Panc1 (cell line): ENCODE results near the gene CELF1. TPM values are rescaled to one million over a fixed set of nuclear protein-coding genes. Genes with fewer than 3 reads are reported as not detected.

ENCODE experiments used
- ATAC-seq: fragments of 200-7000 bp; cut with Tn5 transposase; 2 replicates; pipeline ENCODE4 v1.9.1; 2020; ENCODE audit warnings: mild to moderate bottlenecking, moderate library complexity
- BruUV-seq: library from RNA; stranded (reverse); fragments of 400-500 nt; replicated peaks from 2 replicates; lab custom pipeline; 2021; lab: Mats Ljungman, UMichigan
- CTCF ChIA-PET: fragments of 300-600 bp; sonication (Branson Sonifier 250); formaldehyde crosslinking; loops from one replicate; lab custom pipeline; 2022; ENCODE audit warnings: antibody characterized with exemption; lab: Charles Lee
- POLR2A ChIA-PET: fragments of 300-600 bp; sonication (Branson Sonifier 250); formaldehyde crosslinking; loops from one replicate; lab custom pipeline; 2022; ENCODE audit warnings: antibody characterized with exemption; lab: Charles Lee
- DNase-seq: peaks from one replicate; pipeline ENCODE4 v3.0.0-alpha.2; 2010; ENCODE audit warnings: low read depth, low spot score
- H3K27ac ChIP-seq: 2 replicates; pipeline ENCODE4 v1.5.1; 2011; ENCODE audit warnings: mild to moderate bottlenecking, low read length, inconsistent platforms
- H3K27me3 ChIP-seq: fragments of 200-500 bp; sonication (Bioruptor generic); 2 replicates; pipeline ENCODE4 v1.6.0; 2014; ENCODE audit warnings: low read length, inconsistent platforms; ENCODE audit not compliant: control insufficient read depth, insufficient read depth
- H3K36me3 ChIP-seq: fragments of 200-500 bp; sonication (Bioruptor generic); 2 replicates; pipeline ENCODE4 v1.5.1; 2014; ENCODE audit warnings: inconsistent platforms, mild to moderate bottlenecking, low read length, moderate library complexity; ENCODE audit not compliant: control insufficient read depth, insufficient read depth
- H3K4me1 ChIP-seq: 2 replicates; pipeline ENCODE4 v1.5.1; 2011; ENCODE audit warnings: inconsistent platforms, mild to moderate bottlenecking, low read length, moderate library complexity; ENCODE audit not compliant: control insufficient read depth, insufficient read depth
- H3K4me3 ChIP-seq, 2 experiments: 2 replicates each; pipeline ENCODE4 v1.5.1; 2011 to 2012; ENCODE audit warnings: low read depth in 2 of 2, low read length in 2 of 2, mild to moderate bottlenecking in 2 of 2, inconsistent platforms in 1 of 2, moderate library complexity in 1 of 2
- H3K9me3 ChIP-seq: fragments of 200-500 bp; sonication (Bioruptor generic); 2 replicates; pipeline ENCODE4 v1.5.1; 2014; ENCODE audit warnings: low read depth, mild to moderate bottlenecking, inconsistent platforms, low read length, moderate library complexity; ENCODE audit not compliant: control insufficient read depth, insufficient read depth
- POLR2AphosphoS5 ChIP-seq: IDR thresholded peaks from 2 replicates; pipeline ENCODE4 v1.6.1; 2012; ENCODE audit warnings: mild to moderate bottlenecking, low read depth, low read length, moderate library complexity
- SIN3A ChIP-seq: IDR thresholded peaks from 2 replicates; pipeline ENCODE4 v1.6.1; 2012; ENCODE audit warnings: low read depth, mild to moderate bottlenecking, low read length, moderate library complexity, borderline replicate concordance; ENCODE audit not compliant: insufficient read depth
- TCF7L2 ChIP-seq: IDR thresholded peaks from 2 replicates; pipeline ENCODE4 v1.6.1; 2011; ENCODE audit warnings: mild to moderate bottlenecking, low read depth, low read length, inconsistent platforms
- in situ Hi-C: cut with HindIII; loops from 2 replicates; pipeline ENCODE4 v1.10.0; 2016; ENCODE audit warnings: low sequenced_read_pairs, low pct_unique_long_range_greater_than_20kb
- intact Hi-C: fragments of 100-400 bp; cut with micrococcal nuclease; formaldehyde crosslinking; loops from one replicate; pipeline ENCODE4 v1.10.0; 2022; ENCODE audit not compliant: unreplicated experiment
- total RNA-seq: library from RNA; stranded (reverse); gene quantifications from one replicate; pipeline ENCODE4 v1.2.1, GENCODE V29; 2021; ENCODE audit not compliant: unreplicated experiment
- TF ChIP-seq, protein P1 (sequence below), 2 experiments: IDR thresholded peaks; 2 replicates each; pipeline ENCODE4 v1.6.1; 2011 to 2012; ENCODE audit warnings: low read depth in 2 of 2, control low read depth in 1 of 2, low read length in 1 of 2, mild to moderate bottlenecking in 1 of 2, moderate library complexity in 1 of 2; ENCODE audit not compliant: insufficient read depth in 1 of 2
- TF ChIP-seq, protein P2 (sequence below): fragments of 450-650 bp; IDR thresholded peaks from 2 replicates; pipeline ENCODE4 v1.5.1; 2017; ENCODE audit warnings: mild to moderate bottlenecking

CELF1 gene
- total RNA-seq, 1 experiment from 2014 or later: 160 TPM

DNA sequence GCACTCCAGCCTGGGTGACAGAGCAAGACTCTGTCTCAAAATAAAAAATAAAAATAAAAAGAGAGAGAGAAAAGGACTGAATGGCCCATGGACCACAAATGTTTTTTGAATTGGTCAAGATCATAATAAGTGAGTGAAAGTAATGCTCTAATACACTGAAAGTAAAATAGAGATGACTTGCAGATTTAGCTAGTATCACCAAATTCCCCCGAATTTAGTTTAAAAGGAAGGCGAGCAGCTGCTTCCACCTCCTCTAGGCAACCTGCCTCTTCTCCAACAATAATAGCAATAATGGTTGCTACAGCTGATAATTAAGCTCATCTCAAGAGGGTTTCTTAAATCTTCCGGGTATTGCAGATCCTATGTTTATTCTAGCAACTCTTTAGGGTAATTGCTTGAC, 36.8 kb downstream of the CELF1 start:
- Histone ChIP-seq H3K27me3 (no peaks in the 10 kb centered on the region), H3K36me3 (no peaks in the 10 kb centered on the region), H3K27ac (no peak overlapping the region), H3K9me3 (no peaks in the 10 kb centered on the region), H3K4me1 (peaks cover 53% of the 10 kb centered on the region), H3K4me3 (no peak overlapping the region)
- TF ChIP-seq, protein P1, sequence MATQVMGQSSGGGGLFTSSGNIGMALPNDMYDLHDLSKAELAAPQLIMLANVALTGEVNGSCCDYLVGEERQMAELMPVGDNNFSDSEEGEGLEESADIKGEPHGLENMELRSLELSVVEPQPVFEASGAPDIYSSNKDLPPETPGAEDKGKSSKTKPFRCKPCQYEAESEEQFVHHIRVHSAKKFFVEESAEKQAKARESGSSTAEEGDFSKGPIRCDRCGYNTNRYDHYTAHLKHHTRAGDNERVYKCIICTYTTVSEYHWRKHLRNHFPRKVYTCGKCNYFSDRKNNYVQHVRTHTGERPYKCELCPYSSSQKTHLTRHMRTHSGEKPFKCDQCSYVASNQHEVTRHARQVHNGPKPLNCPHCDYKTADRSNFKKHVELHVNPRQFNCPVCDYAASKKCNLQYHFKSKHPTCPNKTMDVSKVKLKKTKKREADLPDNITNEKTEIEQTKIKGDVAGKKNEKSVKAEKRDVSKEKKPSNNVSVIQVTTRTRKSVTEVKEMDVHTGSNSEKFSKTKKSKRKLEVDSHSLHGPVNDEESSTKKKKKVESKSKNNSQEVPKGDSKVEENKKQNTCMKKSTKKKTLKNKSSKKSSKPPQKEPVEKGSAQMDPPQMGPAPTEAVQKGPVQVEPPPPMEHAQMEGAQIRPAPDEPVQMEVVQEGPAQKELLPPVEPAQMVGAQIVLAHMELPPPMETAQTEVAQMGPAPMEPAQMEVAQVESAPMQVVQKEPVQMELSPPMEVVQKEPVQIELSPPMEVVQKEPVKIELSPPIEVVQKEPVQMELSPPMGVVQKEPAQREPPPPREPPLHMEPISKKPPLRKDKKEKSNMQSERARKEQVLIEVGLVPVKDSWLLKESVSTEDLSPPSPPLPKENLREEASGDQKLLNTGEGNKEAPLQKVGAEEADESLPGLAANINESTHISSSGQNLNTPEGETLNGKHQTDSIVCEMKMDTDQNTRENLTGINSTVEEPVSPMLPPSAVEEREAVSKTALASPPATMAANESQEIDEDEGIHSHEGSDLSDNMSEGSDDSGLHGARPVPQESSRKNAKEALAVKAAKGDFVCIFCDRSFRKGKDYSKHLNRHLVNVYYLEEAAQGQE (IDR thresholded peaks at IDR 0.05; ENCODE audit: insufficient read depth in 1 of 2, low read depth in 2 of 2, low read length in 1 of 2): no peak
- TF ChIP-seq SIN3A (no peak), POLR2AphosphoS5 (no peak), TCF7L2 (no peak)
- TF ChIP-seq, protein P2, sequence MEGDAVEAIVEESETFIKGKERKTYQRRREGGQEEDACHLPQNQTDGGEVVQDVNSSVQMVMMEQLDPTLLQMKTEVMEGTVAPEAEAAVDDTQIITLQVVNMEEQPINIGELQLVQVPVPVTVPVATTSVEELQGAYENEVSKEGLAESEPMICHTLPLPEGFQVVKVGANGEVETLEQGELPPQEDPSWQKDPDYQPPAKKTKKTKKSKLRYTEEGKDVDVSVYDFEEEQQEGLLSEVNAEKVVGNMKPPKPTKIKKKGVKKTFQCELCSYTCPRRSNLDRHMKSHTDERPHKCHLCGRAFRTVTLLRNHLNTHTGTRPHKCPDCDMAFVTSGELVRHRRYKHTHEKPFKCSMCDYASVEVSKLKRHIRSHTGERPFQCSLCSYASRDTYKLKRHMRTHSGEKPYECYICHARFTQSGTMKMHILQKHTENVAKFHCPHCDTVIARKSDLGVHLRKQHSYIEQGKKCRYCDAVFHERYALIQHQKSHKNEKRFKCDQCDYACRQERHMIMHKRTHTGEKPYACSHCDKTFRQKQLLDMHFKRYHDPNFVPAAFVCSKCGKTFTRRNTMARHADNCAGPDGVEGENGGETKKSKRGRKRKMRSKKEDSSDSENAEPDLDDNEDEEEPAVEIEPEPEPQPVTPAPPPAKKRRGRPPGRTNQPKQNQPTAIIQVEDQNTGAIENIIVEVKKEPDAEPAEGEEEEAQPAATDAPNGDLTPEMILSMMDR: no peak
- intact Hi-C loops (no loop called here), in situ Hi-C loops (no loop called here)
- POLR2A ChIA-PET: no interaction called here
- ATAC-seq: no peak
- no TSS peak for BruUV-seq
- no peak for DNase-seq
- CTCF ChIA-PET: no interaction called here

DNA sequence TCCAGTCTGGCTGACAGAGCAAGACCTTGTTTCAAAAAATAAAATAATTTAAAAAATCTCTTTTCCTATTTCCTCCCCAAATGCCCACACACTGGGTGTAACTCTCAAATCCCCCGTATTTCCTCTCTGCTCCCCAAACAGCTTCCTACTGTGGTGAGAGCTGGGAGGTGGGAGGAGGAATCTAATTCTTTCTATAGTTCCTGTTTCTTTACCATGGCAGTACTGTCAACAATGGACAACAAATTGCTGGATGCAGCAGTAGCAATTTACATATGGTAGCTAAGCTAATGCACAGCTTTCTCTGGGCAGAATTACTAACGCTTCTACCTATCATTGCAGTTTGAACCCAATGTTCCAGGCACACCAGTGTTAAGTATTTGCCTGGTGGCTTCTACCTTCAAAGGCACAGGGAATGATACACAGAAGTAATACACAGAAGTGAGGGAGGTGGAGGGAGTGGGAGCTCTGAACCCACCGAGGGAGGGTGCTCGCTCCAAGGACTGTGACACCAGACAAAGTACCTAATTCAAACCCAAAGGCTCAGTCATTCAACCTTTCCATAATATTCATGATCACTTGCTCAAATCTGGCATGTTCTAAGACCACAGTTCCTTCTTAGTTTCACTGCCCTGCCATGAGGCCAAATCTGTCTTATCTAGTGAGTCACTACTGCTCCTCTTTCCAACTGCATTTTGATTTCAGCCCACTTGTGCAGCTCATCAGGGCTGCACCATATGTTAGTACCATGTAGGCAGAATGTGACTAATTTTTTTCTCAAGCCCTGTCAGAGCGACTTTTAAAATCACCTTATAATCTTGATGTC, 37.9 kb downstream of the CELF1 start:
- DNase-seq (no peak), ATAC-seq (no peak; the same call in 1 of the 2 replicates)
- no peaks in the 10 kb centered on the region for H3K36me3 ChIP-seq
- intact Hi-C loops: no loop called here
- no peaks in the 10 kb centered on the region for H3K9me3 ChIP-seq
- H3K4me3 ChIP-seq: no peak overlapping the region
- in situ Hi-C loops: no loop called here
- peak overlapping the region; percentile 15; the same call in 1 of the 2 replicates for H3K27ac ChIP-seq
- TF ChIP-seq, protein P2: no peak
- TF ChIP-seq, protein P1 (IDR thresholded peaks at IDR 0.05; ENCODE audit: insufficient read depth in 1 of 2, low read depth in 2 of 2, low read length in 1 of 2): no peak
- TF ChIP-seq SIN3A: no peak
- TF ChIP-seq POLR2AphosphoS5: no peak
- TF ChIP-seq TCF7L2: no peak
- BruUV-seq: TSS peak; percentile 34
- ChIA-PET CTCF (no interaction called here), POLR2A (interaction anchor here (0.5 kb wide), 1 partner anchor 31 kb away, joined by 4 read pairs; no protein-coding TSS in a partner anchor)
- no peaks in the 10 kb centered on the region for H3K27me3 ChIP-seq
- H3K4me1 ChIP-seq: peaks cover 52% of the 10 kb centered on the region
